Measurements from ENCODE around the gene LDLRAD3.

Gene LDLRAD3

GRCh38 chr11:36126678-36127077 is 182.8 kb downstream of the LDLRAD3 start:
- DNase-seq (ENCODE audit: low read depth in 2 of 2, low spot score in 1 of 2) = no peak

DNA sequence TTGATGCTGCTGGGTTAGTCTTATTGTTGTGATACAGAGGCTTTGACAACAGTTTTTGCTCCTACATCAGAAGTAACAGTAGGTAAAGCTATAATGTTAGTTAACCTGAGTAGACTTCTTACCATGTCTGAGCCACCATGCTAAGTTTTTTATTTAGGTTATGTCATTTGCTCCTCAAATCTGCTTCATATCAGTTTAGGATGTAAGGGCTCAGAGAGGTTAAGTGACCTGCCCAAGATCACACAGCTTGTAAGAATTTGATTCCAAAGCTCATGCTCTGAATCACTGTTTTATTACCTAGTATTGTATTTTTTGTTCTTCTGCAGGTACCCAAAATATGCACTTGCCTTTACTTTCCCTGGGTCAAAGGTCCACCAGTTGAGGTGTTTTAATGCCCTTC is 183.7 kb downstream of the LDLRAD3 start:
- no peak for DNase-seq (ENCODE audit: low read depth in 2 of 2, low spot score in 1 of 2)

- no peak for DNase-seq (ENCODE audit: low read depth in 2 of 2, low spot score in 1 of 2)
These were observed 186.1 kb downstream of the LDLRAD3 start for GRCh38 chr11:36129955-36130354.

DNA sequence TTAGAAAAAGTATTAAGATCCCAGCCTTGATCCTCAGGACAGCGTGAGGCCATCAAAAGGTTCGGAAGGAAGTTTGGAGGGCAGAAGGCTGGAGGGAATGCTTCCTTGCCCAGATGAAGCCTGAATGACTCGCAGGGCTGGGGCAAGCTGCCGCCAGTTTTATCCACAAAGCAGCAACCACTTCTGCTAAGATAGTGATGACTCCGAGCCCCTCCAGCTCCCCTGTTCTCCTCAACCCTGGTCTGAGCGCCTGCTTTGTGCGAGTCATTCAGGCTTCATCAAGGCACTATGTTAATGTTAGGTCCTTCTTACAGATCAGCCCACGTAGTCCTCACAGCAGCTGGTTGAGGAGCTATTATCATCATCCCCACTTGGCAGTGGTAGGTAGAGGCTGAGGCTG is 186.5 kb downstream of the LDLRAD3 start:
- no peak for DNase-seq (ENCODE audit: low read depth in 2 of 2, low spot score in 1 of 2)

DNA sequence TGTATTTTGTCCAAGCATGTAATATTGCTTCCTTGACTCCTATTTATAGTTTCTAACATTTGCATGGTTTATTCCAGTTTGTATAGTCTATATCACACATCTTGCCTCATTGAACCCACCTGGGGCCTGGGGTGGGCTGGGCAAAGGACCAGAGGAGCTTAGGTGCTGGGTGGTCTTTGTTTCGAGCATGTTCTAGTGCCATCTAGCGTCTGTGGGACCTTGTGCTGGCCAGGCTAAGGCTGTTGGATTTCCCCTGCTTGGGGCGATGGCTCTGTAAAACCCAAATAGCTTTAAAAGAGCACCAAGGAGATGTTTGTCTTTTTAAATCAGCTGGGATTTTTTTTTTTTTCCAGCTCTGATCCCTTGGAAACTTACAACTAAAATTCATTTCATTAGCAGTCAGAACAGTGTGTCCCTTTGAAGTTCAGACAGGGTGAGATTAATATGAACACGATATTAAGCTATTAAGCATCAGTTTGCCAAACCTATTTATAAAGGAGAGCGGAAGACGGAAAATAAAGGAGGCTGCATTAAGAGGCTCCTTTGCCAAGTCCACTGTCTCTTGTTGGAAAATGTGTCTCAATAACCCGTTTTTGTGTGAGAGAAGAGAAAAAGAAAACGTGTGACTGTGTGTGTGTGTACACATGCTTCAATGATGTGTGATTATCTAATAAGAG is 188.0 kb downstream of the LDLRAD3 start:
- DNase-seq (ENCODE audit: low read depth in 2 of 2, low spot score in 1 of 2) = no peak

GRCh38 chr11:36132940-36133339 is 189.1 kb downstream of the LDLRAD3 start:
- DNase-seq (ENCODE audit: low read depth in 2 of 2, low spot score in 1 of 2) = no peak

- no peak for DNase-seq (ENCODE audit: low read depth in 2 of 2, low spot score in 1 of 2)
These were observed 191.2 kb downstream of the LDLRAD3 start for GRCh38 chr11:36135076-36135475.

DNA sequence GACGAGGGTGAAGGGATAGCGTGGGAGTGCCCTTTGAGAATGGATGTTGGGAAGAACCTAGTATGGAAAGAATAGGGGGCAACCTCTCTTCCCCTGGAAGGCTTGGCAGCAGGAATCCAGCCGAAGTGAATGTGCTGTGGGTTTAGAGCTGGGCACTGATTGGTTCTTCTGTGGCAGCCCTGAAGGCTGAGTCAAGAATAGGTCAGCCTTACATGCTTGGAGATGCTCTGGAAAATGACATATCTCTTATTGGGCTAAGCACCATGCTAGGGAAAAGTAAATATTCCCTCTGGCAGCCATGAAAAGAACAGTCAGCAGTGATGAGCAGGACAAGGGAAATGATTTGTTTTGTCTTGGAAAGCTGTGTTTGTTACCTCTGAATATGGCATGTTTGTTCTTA is 195.9 kb downstream of the LDLRAD3 start:
- DNase-seq (ENCODE audit: low read depth in 2 of 2, low spot score in 1 of 2) = no peak

DNA sequence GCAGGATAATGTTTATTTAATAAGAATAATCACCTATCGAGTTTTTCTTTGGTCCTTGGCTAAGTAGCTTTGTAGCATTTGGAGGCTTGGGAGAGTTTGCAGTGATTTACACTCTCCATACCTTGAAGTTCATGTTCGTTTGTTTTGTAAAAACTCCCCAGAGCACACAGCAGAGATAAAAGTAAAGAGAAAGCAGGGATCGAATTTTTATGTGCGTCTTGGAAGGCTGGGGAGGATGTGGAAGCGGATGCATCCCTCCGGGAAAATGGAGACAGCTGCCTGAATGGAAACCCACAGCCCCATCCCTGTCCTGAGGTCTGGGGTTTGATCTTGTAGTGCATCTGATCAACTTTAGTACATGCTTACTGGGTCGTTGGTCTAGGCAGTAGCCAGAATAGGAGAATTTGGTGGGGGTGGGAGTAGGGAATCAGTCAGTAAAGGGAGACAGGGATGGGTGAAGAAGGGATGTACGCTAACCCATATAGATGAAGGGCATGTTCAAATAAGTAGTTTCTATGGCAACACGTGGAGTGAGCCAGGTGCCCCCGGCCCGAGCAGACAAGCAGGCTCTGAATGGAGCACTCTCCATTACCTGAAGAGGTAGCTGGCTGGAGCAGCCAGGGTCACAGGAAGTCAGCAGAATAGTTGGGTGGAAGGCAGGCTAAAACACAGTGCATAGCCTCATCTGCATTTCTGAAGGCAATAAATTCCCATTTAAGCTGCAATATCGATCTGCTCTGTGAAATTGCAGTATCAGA is 197.5 kb downstream of the LDLRAD3 start:
- DNase-seq (ENCODE audit: low read depth in 2 of 2, low spot score in 1 of 2) = no peak

DNA sequence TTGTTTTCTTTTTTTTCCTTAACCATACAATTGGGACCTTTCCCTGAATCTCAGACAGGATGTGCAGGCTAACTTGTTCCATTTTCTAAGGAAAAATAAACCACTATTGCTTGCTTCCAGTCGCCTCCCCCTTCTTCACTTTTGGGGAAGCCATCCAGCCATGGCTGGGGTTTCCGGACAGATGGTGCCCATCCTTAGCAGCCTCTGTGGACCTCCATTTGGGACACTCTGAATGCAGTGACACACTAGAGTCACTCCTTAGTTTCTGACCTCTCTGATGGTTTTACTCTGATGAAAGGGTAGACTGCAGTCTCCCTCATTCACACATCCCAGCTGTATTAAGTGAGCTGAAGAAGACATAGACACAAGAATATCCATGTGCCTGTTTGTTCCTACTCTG is 198.1 kb downstream of the LDLRAD3 start:
- no peak for DNase-seq (ENCODE audit: low read depth in 2 of 2, low spot score in 1 of 2)

DNA sequence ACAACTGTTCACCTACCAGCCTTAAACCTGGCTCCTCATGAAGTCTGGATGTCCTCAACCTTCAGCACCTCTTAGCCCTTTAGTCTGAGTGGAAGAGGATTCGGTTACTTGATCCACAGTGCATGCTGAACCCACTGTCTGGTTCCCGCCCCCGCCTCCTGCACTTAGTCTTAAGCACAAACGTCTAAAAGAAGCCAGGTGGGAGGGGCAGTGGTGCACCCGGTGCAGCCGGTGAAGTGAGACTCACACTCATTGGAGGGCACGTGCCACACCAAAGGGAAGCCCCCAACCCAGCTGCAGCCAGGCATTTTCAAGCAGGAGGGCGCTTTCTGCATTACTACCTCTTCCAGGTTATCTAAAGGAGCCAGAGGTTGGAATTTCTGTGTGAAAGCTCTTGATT is 198.6 kb downstream of the LDLRAD3 start:
- no peak for DNase-seq (ENCODE audit: low read depth in 2 of 2, low spot score in 1 of 2)

- DNase-seq (ENCODE audit: low read depth in 2 of 2, low spot score in 1 of 2) = no peak
These were observed 199.0 kb downstream of the LDLRAD3 start for GRCh38 chr11:36142879-36143278.

GRCh38 chr11:36146437-36146836 is 202.6 kb downstream of the LDLRAD3 start:
- DNase-seq (ENCODE audit: low read depth in 2 of 2, low spot score in 1 of 2) = no peak

DNA sequence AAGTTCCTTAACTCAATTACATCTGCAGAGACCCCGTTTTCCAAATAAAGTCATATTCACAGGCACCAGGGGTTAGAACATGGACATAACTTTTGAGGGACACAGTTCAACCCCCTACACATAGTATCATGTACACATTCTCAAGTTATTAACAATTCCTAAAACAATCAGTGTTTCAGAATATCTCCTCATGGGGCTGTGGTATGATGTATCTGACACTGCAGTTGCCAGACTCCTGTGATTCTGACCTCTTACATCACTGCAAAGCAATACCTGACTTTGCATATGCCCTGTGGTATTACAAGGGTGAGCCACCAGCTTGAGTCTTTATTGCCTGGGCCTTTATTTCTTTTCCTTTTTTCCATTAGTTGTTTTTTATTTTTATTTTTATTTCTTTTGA is 203.6 kb downstream of the LDLRAD3 start:
- no peak for DNase-seq (ENCODE audit: low read depth in 2 of 2, low spot score in 1 of 2)

DNA sequence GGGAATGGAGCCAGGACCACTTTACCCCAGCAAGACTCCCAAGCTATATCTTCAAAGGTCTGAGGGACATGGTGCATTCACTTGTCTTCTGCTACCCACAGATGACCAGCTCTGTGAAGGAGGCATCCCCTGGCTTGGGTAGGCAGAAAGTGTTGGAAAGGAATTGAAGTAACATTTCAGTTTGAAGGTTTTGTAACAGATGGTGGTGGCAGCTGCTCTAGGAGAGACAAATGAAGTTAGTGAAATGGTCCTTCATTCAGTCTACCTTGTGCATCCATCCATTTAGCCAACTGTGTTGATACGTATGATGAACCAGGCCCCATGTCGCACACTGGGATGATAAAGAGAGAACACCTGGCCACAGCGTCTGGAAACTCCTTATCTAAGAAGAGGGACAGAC is 204.8 kb downstream of the LDLRAD3 start:
- no peak for DNase-seq (ENCODE audit: low read depth in 2 of 2, low spot score in 1 of 2)

DNA sequence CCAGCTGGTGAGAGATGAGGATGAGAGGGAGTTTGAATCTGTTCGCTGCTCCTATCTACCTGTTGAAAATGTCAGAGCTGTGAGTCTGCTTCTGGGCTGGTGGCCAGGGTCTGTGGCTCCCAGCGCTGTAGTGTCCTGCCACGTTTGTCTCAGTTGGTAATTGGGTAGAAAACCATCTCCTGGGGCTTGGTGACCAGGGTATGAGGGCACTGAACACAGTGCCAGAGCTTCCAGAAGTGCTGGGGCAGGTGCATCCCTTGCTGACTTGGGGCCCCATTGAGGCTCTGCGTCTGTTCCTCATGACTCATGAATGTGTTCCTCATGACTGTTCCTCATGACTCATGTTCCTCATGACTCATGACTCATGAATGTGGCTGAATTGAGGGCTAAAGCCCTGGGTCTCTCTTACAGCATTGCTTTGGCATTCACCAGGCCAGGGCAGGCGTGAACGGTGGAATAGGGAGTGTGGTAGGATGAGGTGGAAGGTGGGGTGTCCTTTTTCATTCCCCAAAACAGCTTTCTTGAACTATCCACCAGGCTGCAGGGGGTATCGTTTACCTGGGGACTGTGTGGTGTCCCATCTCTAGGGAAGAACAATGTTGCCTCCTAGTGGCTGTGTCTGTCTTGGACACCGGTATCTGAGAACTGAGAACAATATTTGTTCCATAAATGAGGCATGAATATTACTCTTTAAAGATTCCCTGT is 205.8 kb downstream of the LDLRAD3 start:
- DNase-seq (ENCODE audit: low read depth in 2 of 2, low spot score in 1 of 2) = no peak

DNA sequence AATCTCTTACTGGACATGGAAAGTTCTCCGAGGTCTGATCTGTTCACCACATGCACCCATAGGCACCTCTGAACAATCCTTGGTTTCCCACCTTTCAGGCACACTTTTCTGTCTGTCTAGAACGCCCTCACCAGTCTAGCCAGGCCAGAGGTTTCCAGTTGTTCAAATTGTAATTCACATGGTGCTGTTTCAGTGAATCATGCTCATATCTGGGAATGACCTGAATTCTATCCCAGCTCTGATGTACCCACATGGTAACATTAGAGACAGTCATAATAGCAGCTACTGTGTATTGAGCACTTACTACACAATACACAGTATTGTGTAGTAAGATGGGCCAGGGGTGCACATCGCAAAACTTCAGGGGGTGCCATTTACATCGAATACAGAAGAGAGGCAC is 207.1 kb downstream of the LDLRAD3 start:
- no peak for DNase-seq (ENCODE audit: low read depth in 2 of 2, low spot score in 1 of 2)

- no peak for DNase-seq (ENCODE audit: low read depth in 2 of 2, low spot score in 1 of 2)
These were observed 208.2 kb downstream of the LDLRAD3 start for GRCh38 chr11:36151933-36152580.

- no peak for DNase-seq (ENCODE audit: low read depth in 2 of 2, low spot score in 1 of 2)
These were observed 209.7 kb downstream of the LDLRAD3 start for GRCh38 chr11:36153551-36153950.

DNA sequence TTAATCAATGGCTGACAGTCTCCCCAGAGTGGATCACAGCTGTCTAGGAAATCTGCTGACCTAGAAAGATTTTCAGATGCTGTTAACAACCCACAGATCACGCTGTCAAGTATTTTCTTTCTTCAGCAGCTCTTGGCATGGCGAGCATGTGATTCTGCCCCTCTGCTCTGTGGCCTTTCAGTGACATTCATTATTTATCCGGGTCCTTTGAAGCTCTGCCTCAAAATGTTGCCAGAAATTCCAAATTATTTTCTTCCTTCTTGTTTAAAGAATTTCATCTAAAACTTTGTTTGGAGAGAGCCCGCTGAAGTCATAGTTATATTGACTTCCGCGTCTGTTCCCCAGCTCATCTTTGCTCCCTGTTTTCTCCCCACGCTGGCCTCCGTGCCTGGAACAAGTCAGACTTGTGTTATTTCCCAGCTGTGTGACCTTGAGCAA is 211.3 kb downstream of the LDLRAD3 start:
- DNase-seq (ENCODE audit: low read depth in 2 of 2, low spot score in 1 of 2) = no peak

- no peak for DNase-seq (ENCODE audit: low read depth in 2 of 2, low spot score in 1 of 2)
These were observed 211.9 kb downstream of the LDLRAD3 start for GRCh38 chr11:36155770-36156160.
